Amygdala (tissue), 56 donors: ENCODE results near the gene ABT1.
"Not testable (repeated sequence)": the region's sequence is repeated elsewhere in the genome, so short reads cannot be mapped to it uniquely, and the experiment has no call there.

Experiments used
- DNase-seq, 56 donors: peaks; one replicate each; lab custom pipeline; 2025; lab: John Stamatoyannopoulos, UW

Gene ABT1

DNA sequence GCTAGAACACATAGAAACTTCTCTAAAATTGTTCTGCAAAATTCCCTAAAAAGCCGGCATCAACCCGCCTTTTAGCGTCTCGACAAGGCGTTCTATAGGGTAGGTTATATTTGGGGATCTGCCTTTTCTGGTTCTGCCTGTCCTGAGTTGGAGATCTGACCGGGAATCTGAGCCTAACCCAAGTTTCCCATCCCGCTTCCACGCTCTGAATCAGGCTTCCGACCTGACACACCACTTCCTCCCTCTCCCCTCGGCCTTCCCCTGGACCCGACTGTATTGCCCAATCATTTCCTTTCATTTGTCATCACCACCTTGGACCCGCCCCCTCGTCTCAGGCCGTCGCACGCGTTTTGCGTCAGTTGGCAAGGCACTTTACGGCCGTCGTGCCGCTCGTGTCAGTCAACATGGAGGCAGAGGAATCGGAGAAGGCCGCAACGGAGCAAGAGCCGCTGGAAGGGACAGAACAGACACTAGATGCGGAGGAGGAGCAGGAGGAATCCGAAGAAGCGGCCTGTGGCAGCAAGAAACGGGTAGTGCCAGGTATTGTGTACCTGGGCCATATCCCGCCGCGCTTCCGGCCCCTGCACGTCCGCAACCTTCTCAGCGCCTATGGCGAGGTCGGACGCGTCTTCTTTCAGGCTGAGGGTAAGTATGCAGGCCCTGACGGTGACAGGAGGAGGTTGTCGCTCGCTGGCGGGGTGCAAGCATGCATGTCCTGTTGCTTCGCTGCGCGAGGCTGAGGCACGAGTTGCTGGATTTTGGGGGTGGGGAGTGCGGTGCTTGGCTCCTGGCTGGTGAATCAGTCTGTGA, at the start of gene ABT1:
TSS of gene ABT1 (plus strand) at position 375 of the 810 bp plus-strand sequence. CDS start at position 405, 30 bp downstream.
- peak; percentile 86 to 99 (median 96) for DNase-seq

DNA sequence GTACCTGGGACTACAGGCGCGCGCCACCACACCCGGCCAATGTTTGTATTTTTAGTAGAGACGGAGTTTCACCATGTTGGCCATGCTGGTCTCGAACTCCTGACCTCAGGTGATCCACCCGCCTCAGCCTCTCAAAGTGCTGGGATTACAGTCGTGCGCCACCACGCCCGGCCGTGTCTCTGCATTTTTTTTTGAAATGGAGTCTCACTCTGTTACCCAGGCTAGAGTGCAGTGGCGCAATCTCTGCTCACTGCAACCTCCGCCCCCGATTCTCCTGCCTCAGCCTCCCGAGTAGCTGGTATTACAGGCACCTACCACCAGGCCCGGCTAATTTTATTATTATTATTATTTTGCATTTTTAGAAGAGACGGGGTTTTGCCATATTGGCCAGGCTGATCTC, 49.4 kb upstream of the ABT1 start:
- not testable (repeated sequence) for DNase-seq

DNA sequence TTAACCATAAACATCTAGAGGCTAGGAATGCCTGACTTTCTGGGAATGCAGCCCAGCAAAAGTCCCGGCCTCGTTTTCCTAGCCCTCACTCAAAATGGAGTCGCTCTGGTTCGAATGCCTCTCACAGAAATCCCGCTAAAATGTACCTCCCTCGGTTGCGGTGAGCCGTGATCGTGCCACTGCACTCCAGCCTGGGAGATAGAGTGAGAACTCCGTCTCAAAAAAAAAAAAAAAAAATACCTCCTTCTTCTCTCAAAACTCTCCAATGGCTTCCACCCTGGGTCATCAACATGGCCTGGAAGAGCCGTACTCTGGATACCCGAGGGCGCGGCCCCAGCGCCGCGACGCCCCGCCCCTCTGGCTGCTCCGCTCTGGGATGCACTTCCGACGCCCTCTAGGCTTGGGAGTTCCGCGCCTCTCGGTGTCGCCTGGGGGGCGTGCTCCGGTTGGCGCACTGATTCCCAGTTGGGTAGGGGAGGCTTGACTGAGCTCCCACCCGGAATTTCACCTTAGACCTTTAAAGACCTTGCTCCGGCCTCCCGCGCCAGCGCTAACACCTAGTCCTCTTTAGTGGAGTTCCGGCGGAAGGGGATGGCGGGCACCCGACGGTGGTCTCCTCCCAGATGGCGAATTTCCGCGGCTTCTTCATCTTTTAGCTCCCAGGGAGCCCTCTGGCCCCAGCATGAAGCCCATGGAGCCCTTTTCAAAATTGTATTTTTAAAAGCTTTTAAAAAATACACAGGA, 46.3 kb upstream of the ABT1 start:
- DNase-seq, result peak in 11 of 56 donors; percentile 1 to 28 (median 9)

GRCh38 chr6:26552205-26552604, 44.5 kb upstream of the ABT1 start:
- DNase-seq, result no peak

- no peak for DNase-seq
Observed at GRCh38 chr6:26552640-26553188, 44.0 kb upstream of the ABT1 start.

DNA sequence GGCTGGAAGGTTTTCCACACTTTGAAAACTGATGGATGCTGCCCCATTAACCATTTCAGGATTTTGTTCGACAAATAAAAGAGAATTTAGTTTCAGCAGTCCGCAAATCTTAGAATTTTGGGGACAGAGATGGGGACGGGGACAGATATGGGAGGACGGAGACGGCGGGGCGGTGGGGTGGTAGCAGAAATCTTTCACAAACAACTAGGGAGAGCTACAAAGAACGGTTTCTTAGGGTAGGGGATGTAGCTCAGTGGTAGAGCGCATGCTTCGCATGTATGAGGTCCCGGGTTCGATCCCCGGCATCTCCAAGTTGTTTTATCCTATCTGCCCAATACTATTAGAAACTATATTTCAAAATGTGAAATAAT, 43.5 kb upstream of the ABT1 start:
- DNase-seq, result peak in 51 of 56 donors; percentile 8 to 85 (median 60)

DNA sequence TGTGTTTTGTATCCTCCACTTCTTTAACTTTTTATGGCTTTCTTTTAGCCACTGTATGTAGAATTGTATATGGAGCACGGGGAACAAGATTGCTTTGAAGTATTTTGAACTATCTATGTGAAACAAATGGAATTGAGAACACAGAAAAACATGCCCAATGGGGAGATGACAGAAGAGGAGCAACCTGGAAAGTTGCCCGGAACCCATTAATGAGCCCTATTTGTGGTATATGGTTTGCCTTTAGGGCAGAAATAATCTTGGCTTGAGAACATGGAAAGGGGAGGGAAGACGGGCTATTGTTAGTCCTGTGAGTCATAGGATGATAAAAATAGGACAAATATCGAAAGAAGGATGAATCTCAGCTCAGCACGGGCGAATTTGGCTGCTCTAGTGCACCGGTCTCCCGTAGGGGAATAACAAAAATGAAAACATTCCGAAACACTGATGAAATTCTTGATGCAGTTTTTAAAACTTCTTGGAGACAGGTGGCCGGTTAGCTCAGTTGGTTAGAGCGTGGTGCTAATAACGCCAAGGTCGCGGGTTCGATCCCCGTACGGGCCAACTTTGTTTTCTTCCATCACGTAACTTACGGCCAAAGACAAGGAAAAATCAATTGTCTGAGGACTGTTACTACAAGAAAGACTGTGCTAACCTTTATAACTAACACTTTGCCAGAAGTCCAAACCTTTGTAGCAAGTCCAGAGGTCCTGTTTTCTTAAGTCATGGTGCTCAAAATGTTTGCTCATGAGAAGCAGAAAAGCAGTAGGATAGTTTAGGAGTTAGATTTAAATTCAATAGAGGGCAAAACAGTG, 42.9 kb upstream of the ABT1 start:
- DNase-seq, result peak in 41 of 56 donors; percentile 12 to 79 (median 43)

- peak in 1 of 56 donors; percentile 35 for DNase-seq
Observed at GRCh38 chr6:26554447-26554696, 42.4 kb upstream of the ABT1 start.

- DNase-seq, result peak in 23 of 56 donors; percentile 5 to 66 (median 16)
Observed at GRCh38 chr6:26554697-26555504, 41.9 kb upstream of the ABT1 start.

GRCh38 chr6:26555505-26556262, 41.1 kb upstream of the ABT1 start:
- peak in 2 of 56 donors; percentile 3 to 7 for DNase-seq

DNA sequence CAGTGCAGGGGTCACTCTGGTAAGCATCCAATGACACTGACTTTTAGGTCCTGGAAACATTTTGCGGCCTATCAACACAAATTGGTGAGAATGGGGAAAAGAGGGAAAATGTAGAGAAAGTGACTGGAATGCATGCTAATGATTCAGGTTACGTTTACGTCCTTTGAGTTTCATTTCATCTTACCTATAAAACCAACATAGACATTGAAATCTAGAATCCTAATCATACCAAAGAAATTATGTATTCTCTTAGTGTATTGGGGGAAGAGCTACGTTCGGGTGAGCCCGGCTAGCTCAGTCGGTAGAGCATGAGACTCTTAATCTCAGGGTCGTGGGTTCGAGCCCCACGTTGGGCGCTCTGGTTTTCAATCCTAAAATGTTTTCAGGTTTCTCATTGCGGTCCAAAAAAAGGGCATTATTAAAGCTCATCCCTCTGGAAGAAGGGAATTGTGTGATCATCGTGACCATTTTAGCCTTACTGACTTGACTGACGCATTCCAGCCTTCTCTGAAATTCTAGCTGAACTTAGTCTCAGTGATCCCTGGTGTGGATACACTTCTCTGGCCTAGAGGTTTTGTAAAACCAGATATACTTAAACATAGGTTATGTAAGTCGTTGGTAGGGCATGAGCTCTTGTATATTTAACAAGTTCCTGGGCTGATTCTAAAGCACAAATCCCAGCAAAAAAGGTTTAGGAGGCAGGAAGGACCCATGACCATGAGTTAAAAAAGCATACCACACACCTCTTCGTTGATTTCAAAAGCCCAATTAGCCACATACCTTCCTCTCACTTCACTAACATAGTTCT, 40.3 kb upstream of the ABT1 start:
- DNase-seq, result peak in 16 of 56 donors; percentile 5 to 60 (median 12)

DNA sequence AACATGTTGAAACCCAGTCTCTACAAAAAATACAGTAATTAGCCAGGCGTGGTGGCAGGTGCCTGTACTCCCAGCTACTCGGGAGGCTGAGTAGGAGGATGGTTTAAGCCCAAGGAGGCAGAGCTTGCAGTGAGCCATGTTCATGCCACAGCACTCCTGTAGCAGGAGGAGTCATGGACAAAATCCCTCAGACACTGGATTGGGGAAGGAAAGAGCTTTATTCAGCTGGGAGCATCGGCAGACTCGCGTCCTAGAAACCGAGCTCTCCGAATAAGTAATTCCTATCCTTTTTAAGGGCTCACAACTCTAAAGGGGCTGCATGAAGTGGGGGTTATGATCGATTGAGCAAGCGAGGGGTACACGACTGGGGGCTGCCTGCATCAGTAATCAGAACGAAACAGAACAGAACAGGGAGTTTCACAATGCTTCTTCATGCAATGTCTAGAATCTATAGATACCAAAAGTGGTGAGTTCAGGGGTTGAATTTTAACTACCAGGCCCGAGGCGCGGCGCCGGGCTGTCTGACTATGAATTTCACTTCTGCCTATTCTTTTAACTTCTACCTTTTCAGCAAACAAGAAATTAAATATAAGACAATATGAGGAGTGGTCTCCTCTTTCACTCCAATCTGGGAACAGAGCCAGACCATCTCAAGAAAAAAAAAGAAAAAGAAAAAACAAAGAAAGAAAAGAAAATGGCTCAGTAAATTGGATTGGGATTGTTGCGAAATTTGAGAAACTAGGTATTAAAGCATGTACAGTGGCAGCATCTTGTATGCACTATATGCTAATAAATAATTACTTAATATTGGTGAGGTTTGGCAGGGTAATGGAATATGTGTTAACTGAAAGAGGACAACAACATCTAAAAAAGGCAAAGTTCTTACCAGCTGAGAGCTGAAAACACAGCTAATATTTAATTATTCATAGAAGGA, 35.0 kb upstream of the ABT1 start:
- no peak for DNase-seq

DNA sequence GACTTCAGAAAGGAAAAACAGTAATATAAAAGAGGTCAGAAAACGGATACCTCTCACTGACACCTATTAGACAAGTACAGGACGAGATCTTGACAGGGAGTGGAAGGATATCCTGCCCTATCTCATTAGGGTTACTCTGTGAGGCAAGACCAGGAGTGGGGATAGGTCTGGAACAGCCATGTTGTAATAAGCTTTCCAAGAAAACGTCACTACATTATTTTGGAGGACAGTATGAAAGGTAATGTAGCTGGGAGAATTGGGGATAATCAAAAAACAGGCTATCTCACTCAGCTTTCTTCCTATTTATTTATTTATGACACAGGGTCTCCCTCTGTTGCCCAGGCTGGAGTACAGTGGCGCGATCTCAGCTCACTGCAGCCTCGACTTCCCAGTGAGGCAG, 33.3 kb upstream of the ABT1 start:
- DNase-seq, result no peak

DNA sequence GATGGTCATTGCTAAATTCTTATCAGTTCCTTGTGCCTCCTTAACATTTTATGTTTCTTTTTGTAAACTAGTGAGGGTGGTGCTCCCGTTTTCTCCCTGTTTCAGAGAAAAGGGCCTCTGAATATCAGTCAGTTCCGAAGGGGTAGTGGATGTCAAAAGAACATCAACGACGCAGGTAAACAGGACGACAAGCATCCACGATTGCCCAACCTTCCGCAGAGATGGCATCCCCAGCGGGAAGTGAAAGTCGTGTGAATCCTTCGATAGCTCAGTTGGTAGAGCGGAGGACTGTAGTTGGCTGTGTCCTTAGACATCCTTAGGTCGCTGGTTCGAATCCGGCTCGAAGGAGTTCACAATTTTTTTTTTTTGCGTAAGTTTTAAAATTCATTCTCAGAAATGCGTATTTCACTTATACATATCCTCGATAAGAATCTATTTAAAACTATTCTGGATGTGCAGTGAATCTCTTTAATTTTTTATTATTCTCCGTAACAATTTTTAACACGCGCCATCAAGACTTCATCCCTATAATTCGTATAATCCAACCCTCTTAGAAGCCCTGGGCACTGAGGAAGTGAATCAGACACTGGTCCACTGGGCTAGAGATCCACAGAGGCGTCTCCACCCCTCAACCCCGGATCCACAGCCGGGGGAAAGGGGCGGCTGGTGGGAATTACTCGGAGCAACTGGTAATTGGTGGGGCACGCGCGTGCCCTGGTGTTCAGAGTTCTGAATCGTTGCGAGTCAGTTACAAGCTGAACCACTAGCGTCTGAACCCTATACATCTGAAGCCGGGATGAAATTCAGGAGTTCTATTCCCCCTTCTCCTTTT, 27.9 kb upstream of the ABT1 start:
- DNase-seq, result peak; percentile 21 to 95 (median 84)

GRCh38 chr6:26569433-26569764, 27.4 kb upstream of the ABT1 start:
- no peak for DNase-seq

DNA sequence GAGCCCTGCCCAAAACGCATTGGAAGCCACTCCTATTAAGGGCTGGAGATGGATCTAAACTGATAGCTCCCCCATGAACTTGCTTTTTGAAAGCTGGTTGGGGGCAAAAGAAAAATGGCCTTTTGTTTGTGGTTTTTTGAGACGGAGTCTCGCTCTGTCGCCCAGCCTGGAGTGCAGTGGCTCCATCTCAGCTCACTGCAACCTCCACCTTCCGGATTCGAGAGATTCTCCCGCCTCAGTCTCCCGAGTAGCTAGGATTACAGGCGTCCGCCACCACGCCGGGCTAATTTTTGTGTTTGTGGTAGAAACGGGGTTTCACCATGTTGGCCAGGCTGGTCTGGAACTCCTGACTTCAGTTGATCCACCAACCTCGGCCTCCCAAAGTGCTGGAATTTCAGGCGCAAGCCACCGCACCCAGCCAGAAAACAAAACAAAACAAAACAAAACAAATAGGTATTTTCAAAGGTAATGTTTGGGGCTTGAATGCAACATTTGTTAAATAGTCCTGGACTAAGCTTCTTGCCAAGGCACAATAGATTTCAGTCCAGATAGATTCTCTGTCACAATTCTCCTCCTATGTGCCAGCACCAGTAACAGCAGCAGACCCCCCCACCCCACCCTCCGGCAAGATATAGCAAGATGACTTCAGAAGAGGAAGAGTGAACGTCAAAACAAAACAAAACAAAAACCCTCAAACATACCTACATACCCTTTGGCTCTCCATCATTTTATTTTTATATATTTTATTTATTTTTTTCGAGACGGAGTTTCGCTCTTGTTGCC, 26.5 kb upstream of the ABT1 start:
- DNase-seq, result no peak
